Dermis microvascular lymphatic vessel endothelial cell (primary cell): ENCODE data around the gene KLHL25. TPM values are rescaled to one million over a fixed set of nuclear protein-coding genes. Genes with fewer than 3 reads are reported as not detected.

ENCODE experiments used
- DNase-seq, 2 donors: peaks; one replicate each; pipeline versions ENCODE4 v3.0.0 to v3.0.0-alpha.2; 2010; ENCODE audit warnings: low read depth in 2 of 2
- total RNA-seq: library from RNA; depleted of rRNA; stranded (reverse); fragments of >200 nt; gene quantifications from 2 replicates; pipeline ENCODE4 v1.2.1, GENCODE V29; 2014

Gene KLHL25
- total RNA-seq, 1 donor from 2014 or later, result 3.9 TPM

DNA sequence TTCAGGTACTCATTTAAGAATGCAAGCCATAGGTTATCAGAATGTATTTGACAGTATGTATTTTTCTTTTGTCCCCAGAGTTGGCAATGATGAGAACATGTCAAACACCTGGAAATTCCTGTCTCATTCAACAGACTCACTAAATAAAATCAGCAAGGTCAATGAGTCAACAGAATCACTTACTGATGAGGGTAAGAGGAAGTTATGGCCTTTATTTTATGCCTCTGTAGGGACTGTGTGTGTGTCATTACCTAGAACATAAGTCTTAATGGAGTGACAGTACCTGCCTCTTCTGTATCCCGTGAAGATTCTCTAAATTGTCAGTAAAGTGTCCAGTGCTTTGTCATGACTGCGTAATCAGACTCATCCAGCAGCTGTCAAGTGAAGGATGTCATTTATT is 77.5 kb downstream of the KLHL25 start:
- DNase-seq, result no peak

DNA sequence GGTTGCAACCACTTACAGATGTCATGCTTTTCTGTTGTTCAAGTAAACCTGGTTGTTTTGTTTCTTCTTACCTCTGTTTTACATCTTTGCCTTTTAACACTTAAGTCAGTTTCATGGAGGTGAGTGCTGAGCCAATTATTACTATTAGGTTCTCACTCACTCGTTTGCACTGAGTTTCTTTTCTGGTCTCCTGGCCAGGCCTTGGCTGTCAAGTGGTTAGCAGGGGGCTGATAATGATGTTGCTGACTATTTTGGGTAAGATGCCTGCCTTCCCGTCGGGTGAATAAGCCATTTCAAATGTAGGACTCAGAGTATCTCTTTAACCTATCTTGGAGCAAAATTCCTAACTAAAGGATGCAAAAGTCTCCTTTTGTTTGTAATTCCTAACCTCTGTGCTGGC is 78.5 kb downstream of the KLHL25 start:
- no peak for DNase-seq

DNA sequence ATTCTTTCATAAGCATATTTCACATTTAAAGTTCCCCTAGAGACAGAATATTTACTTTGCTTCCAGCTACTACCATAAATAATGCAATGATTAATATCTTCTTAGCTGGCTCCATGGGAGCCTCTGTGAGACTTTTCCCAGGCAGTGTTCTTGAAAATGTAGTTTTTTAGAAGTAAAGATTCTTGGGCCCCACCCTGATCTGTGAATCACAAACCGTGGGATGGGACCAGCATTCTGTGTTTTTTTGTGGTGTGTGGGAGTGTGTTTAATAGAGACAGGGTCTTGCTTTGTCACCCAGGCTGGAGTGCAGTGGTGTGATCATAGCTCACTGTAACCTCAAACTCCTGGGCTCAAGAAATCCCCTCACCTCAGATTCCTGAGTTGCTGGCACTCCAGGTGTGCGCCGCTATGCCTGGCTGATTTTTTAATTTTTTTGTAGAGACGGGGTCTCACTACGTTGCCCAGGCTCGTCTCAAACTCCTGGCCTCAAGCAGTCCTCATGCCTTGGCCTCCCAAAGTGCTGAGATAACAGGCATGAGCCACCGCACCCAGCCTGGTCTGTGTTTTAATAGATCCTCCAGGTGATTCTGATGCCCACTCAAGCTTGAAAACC is 83.0 kb downstream of the KLHL25 start:
- DNase-seq, result no peak

DNA sequence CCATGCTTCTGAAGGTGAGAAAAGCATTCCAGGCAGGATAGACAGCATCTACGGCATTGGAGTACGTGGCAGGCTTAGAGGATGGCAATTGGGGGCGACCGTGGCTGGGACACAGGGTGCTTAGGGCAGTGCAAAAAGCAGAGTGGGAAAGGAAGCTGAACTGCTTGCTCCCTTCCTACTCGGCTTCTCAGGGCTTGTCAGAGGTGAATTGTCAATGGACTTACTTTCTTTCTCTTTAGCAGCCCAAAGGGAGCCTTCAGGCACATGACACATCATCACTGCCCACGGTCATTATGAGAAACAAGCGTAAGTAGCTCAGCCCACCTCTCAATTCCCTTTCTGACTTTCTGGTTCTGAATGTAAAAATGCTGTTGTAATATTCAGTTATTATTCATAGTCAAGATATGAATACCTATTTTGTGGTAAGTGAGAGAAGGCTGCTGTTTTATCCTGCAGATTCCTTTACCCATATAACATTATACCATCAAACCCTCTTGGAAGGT is 84.3 kb downstream of the KLHL25 start:
- no peak for DNase-seq
